Kidney epithelial cell (primary cell): ENCODE results near the gene IMMP2L. TPM values are rescaled to one million over a fixed set of nuclear protein-coding genes. Genes with fewer than 3 reads are reported as not detected.

ENCODE experiments used
- DNase-seq: peaks from one replicate; pipeline ENCODE4 v3.0.0-alpha.2; 2010; ENCODE audit warnings: low read depth
- H3K27me3 ChIP-seq: 2 replicates; pipeline ENCODE4 v1.6.0; 2011; ENCODE audit warnings: low read length; ENCODE audit not compliant: control insufficient read depth, insufficient read depth
- H3K36me3 ChIP-seq: 2 replicates; pipeline ENCODE4 v1.5.1; 2011; ENCODE audit warnings: low read length; ENCODE audit not compliant: control insufficient read depth, insufficient read depth
- H3K4me3 ChIP-seq: 2 replicates; pipeline ENCODE4 v1.5.1; 2011; ENCODE audit warnings: low read depth, mild to moderate bottlenecking, control low read depth, low read length
- CTCF ChIP-seq: IDR thresholded peaks from 2 replicates; pipeline ENCODE4 v1.5.1; 2011; ENCODE audit warnings: mild to moderate bottlenecking, moderate library complexity, low read length, control low read depth, inconsistent platforms; ENCODE audit not compliant: insufficient read depth, poor library complexity, severe bottlenecking
- total RNA-seq: library from RNA; depleted of rRNA; stranded (reverse); fragments of >200 nt; gene quantifications from 2 replicates; pipeline ENCODE4 v1.2.3, GENCODE V29; 2015

IMMP2L gene
- total RNA-seq, 1 donor from 2014 or later = 30.8 TPM

GRCh38 chr7:110831419-110831818 lies 730.9 kb downstream of the IMMP2L start:
- no peak for DNase-seq
- no peaks in the 10 kb centered on the region for H3K36me3 ChIP-seq
- H3K27me3 ChIP-seq = no peaks in the 10 kb centered on the region
- H3K4me3 ChIP-seq = no peak overlapping the region
- no peak for TF ChIP-seq CTCF

DNA sequence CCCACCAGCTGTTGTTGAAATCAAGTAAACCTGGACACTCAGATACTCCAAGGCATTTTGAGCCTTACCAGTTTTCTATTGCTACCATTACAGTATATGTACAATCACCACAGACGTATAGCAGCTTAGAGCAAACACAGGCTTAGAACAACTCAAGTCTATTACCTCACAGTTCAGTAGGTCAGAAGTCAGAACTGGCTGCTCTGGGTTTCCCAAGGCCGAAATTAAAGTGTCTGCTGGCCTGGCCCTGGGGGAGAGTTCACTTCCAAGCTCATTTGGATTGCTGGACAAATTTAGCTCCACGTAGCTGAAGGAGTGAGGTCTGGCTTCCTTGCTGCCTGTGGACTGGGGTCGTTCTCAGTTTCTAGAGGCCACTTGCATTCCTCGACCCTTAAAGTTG lies 731.5 kb downstream of the IMMP2L start:
- DNase-seq = no peak
- TF ChIP-seq CTCF = no peak
- no peaks in the 10 kb centered on the region for H3K36me3 ChIP-seq
- no peaks in the 10 kb centered on the region for H3K27me3 ChIP-seq
- no peak overlapping the region for H3K4me3 ChIP-seq

- H3K4me3 ChIP-seq = no peak overlapping the region
- no peaks in the 10 kb centered on the region for H3K27me3 ChIP-seq
- no peak for DNase-seq
- no peaks in the 10 kb centered on the region for H3K36me3 ChIP-seq
- TF ChIP-seq CTCF = no peak
These were observed 734.4 kb downstream of the IMMP2L start for GRCh38 chr7:110827936-110828335.

DNA sequence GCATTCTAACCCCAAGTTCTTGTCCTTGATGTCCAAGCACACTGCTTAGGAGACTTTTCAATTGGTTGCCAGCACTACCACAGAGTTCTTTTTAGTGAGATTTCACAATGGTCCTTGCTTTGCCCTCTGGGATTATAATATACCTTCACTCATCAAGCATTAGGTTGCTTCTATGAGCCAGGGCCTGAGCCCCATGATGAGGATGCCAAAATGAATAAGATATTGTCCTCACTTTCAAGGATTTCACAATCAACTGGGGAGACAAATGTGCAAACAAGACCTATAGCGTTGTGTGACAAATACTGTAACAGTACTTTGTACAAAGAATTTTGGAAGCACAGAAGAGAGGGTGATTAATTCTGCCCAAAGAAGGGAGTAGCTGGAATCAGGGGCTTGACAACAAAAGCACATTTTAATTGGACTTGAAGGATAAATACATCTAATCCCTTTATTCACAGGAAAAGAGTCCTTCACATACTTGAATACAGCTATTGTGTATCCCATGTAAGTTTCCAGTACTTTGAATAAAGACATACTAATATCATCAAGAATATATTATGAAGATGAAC lies 734.9 kb downstream of the IMMP2L start:
- TF ChIP-seq CTCF = no peak
- DNase-seq = no peak
- H3K4me3 ChIP-seq = no peak overlapping the region

GRCh38 chr7:110813986-110814385 lies 748.3 kb downstream of the IMMP2L start:
- DNase-seq = no peak
- TF ChIP-seq CTCF = no peak
- no peaks in the 10 kb centered on the region for H3K27me3 ChIP-seq
- H3K36me3 ChIP-seq = no peaks in the 10 kb centered on the region
- H3K4me3 ChIP-seq = no peak overlapping the region

More for the DNA sequence above, 734.9 kb downstream of the IMMP2L start:
- H3K36me3 ChIP-seq = no peaks in the 10 kb centered on the region
- no peaks in the 10 kb centered on the region for H3K27me3 ChIP-seq

DNA sequence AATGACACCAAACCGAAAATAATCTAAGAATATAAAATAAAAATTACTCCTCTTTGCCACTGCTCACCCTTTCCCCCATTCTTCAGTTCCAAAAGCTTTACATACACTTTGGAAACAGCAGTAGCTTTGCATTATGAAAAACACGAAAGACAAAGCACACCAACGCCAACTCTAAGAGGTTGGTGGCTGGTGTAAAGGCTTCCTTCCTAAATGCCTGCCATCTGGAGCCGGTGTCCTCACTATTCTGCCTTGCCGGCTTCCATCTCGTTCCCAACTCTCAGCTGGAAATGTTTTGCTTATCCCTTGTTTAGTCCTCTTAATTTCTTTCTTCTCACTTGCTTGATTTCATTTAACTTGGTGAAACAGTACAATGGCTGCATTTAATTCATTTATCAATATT lies 752.5 kb downstream of the IMMP2L start:
- Histone ChIP-seq H3K27me3 (no peaks in the 10 kb centered on the region), H3K36me3 (no peaks in the 10 kb centered on the region), H3K4me3 (no peak overlapping the region)
- no peak for DNase-seq
- no peak for TF ChIP-seq CTCF
